ENCODE data around the gene SSBP4.
A peak's percentile ranks its signal among the peaks of the same experiment; 100 is the strongest.

DNA sequence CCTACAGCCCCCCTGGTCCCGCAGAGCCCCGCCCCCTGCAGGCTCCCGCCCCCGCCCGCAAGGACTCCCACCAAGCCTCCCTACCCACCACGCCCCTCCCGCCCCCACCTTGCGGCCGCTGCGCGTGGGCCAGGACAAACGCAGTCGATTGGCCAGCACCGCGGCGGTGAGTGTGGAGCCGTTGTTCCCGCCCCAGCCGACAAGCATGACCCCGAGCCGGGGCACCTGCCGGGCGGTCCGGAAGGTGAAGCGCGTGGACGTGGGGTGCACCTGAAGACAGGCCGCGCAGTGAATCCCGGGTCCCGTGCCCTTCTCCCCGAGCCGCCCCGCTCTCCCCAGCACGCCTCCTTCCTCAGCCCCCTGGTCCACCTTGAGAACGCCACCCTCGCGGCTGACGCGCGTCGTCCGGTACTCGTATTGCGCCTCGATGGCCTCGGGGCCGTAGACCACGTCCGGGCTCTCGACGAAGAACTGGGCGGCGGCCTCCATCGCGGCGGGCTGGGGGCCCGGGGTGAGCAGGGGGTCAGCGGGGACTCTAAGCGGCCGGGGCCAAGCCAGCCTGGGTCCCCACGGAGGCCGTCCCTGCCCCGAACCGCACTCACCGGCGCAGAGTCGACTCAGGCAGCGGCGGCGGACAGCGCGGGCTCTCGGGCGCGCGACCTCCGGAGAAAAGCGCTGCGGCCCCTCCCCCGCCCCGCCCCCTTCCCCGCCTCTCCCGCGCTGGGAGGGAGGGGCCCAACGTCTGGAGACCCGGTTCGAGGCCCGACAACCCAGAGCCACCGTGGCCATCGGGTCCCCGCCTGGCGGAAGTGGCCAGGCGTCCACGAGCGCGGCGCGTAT is 18.5 kb downstream of the SSBP4 start, which contains the start of gene ISYNA1:
- TF ChIP-seq, protein P1, sequence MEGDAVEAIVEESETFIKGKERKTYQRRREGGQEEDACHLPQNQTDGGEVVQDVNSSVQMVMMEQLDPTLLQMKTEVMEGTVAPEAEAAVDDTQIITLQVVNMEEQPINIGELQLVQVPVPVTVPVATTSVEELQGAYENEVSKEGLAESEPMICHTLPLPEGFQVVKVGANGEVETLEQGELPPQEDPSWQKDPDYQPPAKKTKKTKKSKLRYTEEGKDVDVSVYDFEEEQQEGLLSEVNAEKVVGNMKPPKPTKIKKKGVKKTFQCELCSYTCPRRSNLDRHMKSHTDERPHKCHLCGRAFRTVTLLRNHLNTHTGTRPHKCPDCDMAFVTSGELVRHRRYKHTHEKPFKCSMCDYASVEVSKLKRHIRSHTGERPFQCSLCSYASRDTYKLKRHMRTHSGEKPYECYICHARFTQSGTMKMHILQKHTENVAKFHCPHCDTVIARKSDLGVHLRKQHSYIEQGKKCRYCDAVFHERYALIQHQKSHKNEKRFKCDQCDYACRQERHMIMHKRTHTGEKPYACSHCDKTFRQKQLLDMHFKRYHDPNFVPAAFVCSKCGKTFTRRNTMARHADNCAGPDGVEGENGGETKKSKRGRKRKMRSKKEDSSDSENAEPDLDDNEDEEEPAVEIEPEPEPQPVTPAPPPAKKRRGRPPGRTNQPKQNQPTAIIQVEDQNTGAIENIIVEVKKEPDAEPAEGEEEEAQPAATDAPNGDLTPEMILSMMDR (IDR thresholded peaks at IDR 0.05) = no peak
- TF ChIP-seq EP300 (IDR thresholded peaks at IDR 0.05) (no peak), POLR2A (IDR thresholded peaks at IDR 0.05; ENCODE audit: low read length) (peak; percentile 16; the same call in 1 of the 2 replicates), ZFP36 (IDR thresholded peaks at IDR 0.05; ENCODE audit: borderline replicate concordance, partially characterized antibody) (no peak), RFX5 (IDR thresholded peaks at IDR 0.05) (no peak)
- TF ChIP-seq, protein P2, sequence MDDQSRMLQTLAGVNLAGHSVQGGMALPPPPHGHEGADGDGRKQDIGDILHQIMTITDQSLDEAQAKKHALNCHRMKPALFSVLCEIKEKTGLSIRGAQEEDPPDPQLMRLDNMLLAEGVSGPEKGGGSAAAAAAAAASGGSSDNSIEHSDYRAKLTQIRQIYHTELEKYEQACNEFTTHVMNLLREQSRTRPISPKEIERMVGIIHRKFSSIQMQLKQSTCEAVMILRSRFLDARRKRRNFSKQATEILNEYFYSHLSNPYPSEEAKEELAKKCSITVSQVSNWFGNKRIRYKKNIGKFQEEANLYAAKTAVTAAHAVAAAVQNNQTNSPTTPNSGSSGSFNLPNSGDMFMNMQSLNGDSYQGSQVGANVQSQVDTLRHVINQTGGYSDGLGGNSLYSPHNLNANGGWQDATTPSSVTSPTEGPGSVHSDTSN (IDR thresholded peaks at IDR 0.05) = no peak
